Panc1 (cell line): ENCODE data around the gene ERCC3. TPM values are rescaled to one million over a fixed set of nuclear protein-coding genes. Genes with fewer than 3 reads are reported as not detected.
"Not testable (repeated sequence)": the region's sequence is repeated elsewhere in the genome, so short reads cannot be mapped to it uniquely, and the experiment has no call there.

Experiments used
- ATAC-seq: fragments of 200-7000 bp; cut with Tn5 transposase; 2 replicates; pipeline ENCODE4 v1.9.1; 2020; ENCODE audit warnings: mild to moderate bottlenecking, moderate library complexity
- BruUV-seq: library from RNA; stranded (reverse); fragments of 400-500 nt; replicated peaks from 2 replicates; lab custom pipeline; 2021; lab: Mats Ljungman, UMichigan
- CTCF ChIA-PET: fragments of 300-600 bp; sonication (Branson Sonifier 250); formaldehyde crosslinking; loops from one replicate; lab custom pipeline; 2022; ENCODE audit warnings: antibody characterized with exemption; lab: Charles Lee
- POLR2A ChIA-PET: fragments of 300-600 bp; sonication (Branson Sonifier 250); formaldehyde crosslinking; loops from one replicate; lab custom pipeline; 2022; ENCODE audit warnings: antibody characterized with exemption; lab: Charles Lee
- DNase-seq: peaks from one replicate; pipeline ENCODE4 v3.0.0-alpha.2; 2010; ENCODE audit warnings: low read depth, low spot score
- H3K27ac ChIP-seq: 2 replicates; pipeline ENCODE4 v1.5.1; 2011; ENCODE audit warnings: mild to moderate bottlenecking, low read length, inconsistent platforms
- H3K27me3 ChIP-seq: fragments of 200-500 bp; sonication (Bioruptor generic); 2 replicates; pipeline ENCODE4 v1.6.0; 2014; ENCODE audit warnings: low read length, inconsistent platforms; ENCODE audit not compliant: control insufficient read depth, insufficient read depth
- H3K36me3 ChIP-seq: fragments of 200-500 bp; sonication (Bioruptor generic); 2 replicates; pipeline ENCODE4 v1.5.1; 2014; ENCODE audit warnings: inconsistent platforms, mild to moderate bottlenecking, low read length, moderate library complexity; ENCODE audit not compliant: control insufficient read depth, insufficient read depth
- H3K4me1 ChIP-seq: 2 replicates; pipeline ENCODE4 v1.5.1; 2011; ENCODE audit warnings: inconsistent platforms, mild to moderate bottlenecking, low read length, moderate library complexity; ENCODE audit not compliant: control insufficient read depth, insufficient read depth
- H3K4me3 ChIP-seq, 2 experiments: 2 replicates each; pipeline ENCODE4 v1.5.1; 2011 to 2012; ENCODE audit warnings: low read depth in 2 of 2, low read length in 2 of 2, mild to moderate bottlenecking in 2 of 2, inconsistent platforms in 1 of 2, moderate library complexity in 1 of 2
- H3K9me3 ChIP-seq: fragments of 200-500 bp; sonication (Bioruptor generic); 2 replicates; pipeline ENCODE4 v1.5.1; 2014; ENCODE audit warnings: low read depth, mild to moderate bottlenecking, inconsistent platforms, low read length, moderate library complexity; ENCODE audit not compliant: control insufficient read depth, insufficient read depth
- REST ChIP-seq, 2 experiments: IDR thresholded peaks; 2 replicates each; pipeline ENCODE4 v1.6.1; 2011 to 2012; ENCODE audit warnings: low read depth in 2 of 2, control low read depth in 1 of 2, low read length in 1 of 2, mild to moderate bottlenecking in 1 of 2, moderate library complexity in 1 of 2; ENCODE audit not compliant: insufficient read depth in 1 of 2
- SIN3A ChIP-seq: IDR thresholded peaks from 2 replicates; pipeline ENCODE4 v1.6.1; 2012; ENCODE audit warnings: low read depth, mild to moderate bottlenecking, low read length, moderate library complexity, borderline replicate concordance; ENCODE audit not compliant: insufficient read depth
- TCF7L2 ChIP-seq: IDR thresholded peaks from 2 replicates; pipeline ENCODE4 v1.6.1; 2011; ENCODE audit warnings: mild to moderate bottlenecking, low read depth, low read length, inconsistent platforms
- in situ Hi-C: cut with HindIII; loops from 2 replicates; pipeline ENCODE4 v1.10.0; 2016; ENCODE audit warnings: low sequenced_read_pairs, low pct_unique_long_range_greater_than_20kb
- intact Hi-C: fragments of 100-400 bp; cut with micrococcal nuclease; formaldehyde crosslinking; loops from one replicate; pipeline ENCODE4 v1.10.0; 2022; ENCODE audit not compliant: unreplicated experiment
- total RNA-seq: library from RNA; stranded (reverse); gene quantifications from one replicate; pipeline ENCODE4 v1.2.1, GENCODE V29; 2021; ENCODE audit not compliant: unreplicated experiment

ERCC3 gene
- total RNA-seq, 1 experiment from 2014 or later, result 38.0 TPM

- in situ Hi-C loops (no loop called here), intact Hi-C loops (no loop called here)
- no peak overlapping the region for H3K27ac ChIP-seq
- CTCF ChIA-PET, result no interaction called here
- H3K9me3 ChIP-seq, result no peaks in the 10 kb centered on the region
- no peak for ATAC-seq
- no peak for DNase-seq
- no peaks in the 10 kb centered on the region for H3K4me1 ChIP-seq
- H3K36me3 ChIP-seq, result no peaks in the 10 kb centered on the region
- no peak overlapping the region for H3K4me3 ChIP-seq
- POLR2A ChIA-PET, result no interaction called here
- H3K27me3 ChIP-seq, result no peaks in the 10 kb centered on the region
- no TSS peak for BruUV-seq
- TF ChIP-seq TCF7L2, result no peak
Measured at GRCh38 chr2:127239395-127239794, 54.5 kb downstream of the ERCC3 start.

- H3K9me3 ChIP-seq, H3K4me1 ChIP-seq, CTCF ChIA-PET, H3K27me3 ChIP-seq, H3K4me3 ChIP-seq, BruUV-seq, H3K27ac ChIP-seq, DNase-seq, ATAC-seq, POLR2A ChIA-PET, intact Hi-C loops, in situ Hi-C loops, H3K36me3 ChIP-seq: not testable (repeated sequence)
Measured at GRCh38 chr2:127237768-127238167, 56.2 kb downstream of the ERCC3 start.

GRCh38 chr2:127235082-127235702 is 58.8 kb downstream of the ERCC3 start:
- Histone ChIP-seq H3K4me1 (no peaks in the 10 kb centered on the region), H3K27me3 (no peaks in the 10 kb centered on the region), H3K36me3 (no peaks in the 10 kb centered on the region), H3K4me3 (no peak overlapping the region), H3K27ac (no peak overlapping the region), H3K9me3 (no peaks in the 10 kb centered on the region)
- CTCF ChIA-PET, result no interaction called here
- POLR2A ChIA-PET, result no interaction called here
- BruUV-seq, result no TSS peak
- intact Hi-C loops (no loop called here), in situ Hi-C loops (no loop called here)
- no peak for TF ChIP-seq REST (IDR thresholded peaks at IDR 0.05; ENCODE audit: insufficient read depth in 1 of 2, low read depth in 2 of 2, low read length in 1 of 2)
- no peak for TF ChIP-seq SIN3A
- TF ChIP-seq TCF7L2, result no peak
- DNase-seq (no peak), ATAC-seq (no peak)

GRCh38 chr2:127233710-127234109 is 60.2 kb downstream of the ERCC3 start:
- Histone ChIP-seq H3K4me3 (no peak overlapping the region), H3K27me3 (no peaks in the 10 kb centered on the region), H3K27ac (no peak overlapping the region), H3K4me1 (no peaks in the 10 kb centered on the region), H3K9me3 (no peaks in the 10 kb centered on the region), H3K36me3 (no peaks in the 10 kb centered on the region)
- in situ Hi-C loops (no loop called here), intact Hi-C loops (no loop called here)
- CTCF ChIA-PET, result no interaction called here
- ATAC-seq (no peak), DNase-seq (no peak)
- no TSS peak for BruUV-seq
- TF ChIP-seq SIN3A (no peak), REST (IDR thresholded peaks at IDR 0.05; ENCODE audit: insufficient read depth in 1 of 2, low read depth in 2 of 2, low read length in 1 of 2) (no peak), TCF7L2 (no peak)
- POLR2A ChIA-PET, result no interaction called here
